GM12878 (cell line): Measurements from ENCODE around the gene TTC33. TPM values are rescaled to one million over a fixed set of nuclear protein-coding genes. Genes with fewer than 3 reads are reported as not detected.

Source experiments
- ATAC-seq: fragments of 200-7000 bp; cut with Tn5 transposase; 3 replicates; pipeline ENCODE4 v1.9.1; 2020; ENCODE audit warnings: mild to moderate bottlenecking, moderate library complexity
- BruUV-seq: library from RNA; stranded (reverse); fragments of 400-500 nt; replicated peaks from 2 replicates; lab custom pipeline; 2021; lab: Mats Ljungman, UMichigan
- CTCF ChIA-PET: fragments of 300-600 bp; sonication (Branson Sonifier 250); formaldehyde crosslinking; extraction: SDS; loops from one replicate; lab custom pipeline; 2021; ENCODE audit warnings: inconsistent platforms; lab: Yijun Ruan, JAX
- POLR2A ChIA-PET: fragments of 350-600 bp; formaldehyde crosslinking; extraction: SDS; loops from one replicate; lab custom pipeline; 2021; ENCODE audit warnings: inconsistent platforms; lab: Charles Lee
- RAD21 ChIA-PET: fragments of 300-600 bp; sonication (Branson Sonifier 250); formaldehyde crosslinking; loops from one replicate; lab custom pipeline; 2023; ENCODE audit warnings: antibody characterized with exemption; ENCODE audit not compliant: unreplicated experiment; lab: Charles Lee
- SMC1A ChIA-PET: fragments of 300-600 bp; sonication (Branson Sonifier 250); formaldehyde crosslinking; loops from one replicate; lab custom pipeline; 2023; ENCODE audit not compliant: unreplicated experiment, uncharacterized antibody; lab: Charles Lee
- DNase-seq: peaks from one replicate; pipeline ENCODE4 v3.0.0-alpha.2; 2011; ENCODE audit warnings: low read depth, low spot score
- FAIRE-seq: peaks from 3 replicates; lab custom pipeline; 2011; peaks lifted over from hg19 to GRCh38; lab: Jason Lieb, UNC
- H2AFZ ChIP-seq: 2 replicates; pipeline ENCODE4 v1.6.0; 2011; ENCODE audit warnings: low read depth, low read length, control low read depth; ENCODE audit not compliant: control insufficient read depth
- H3K27ac ChIP-seq: 2 replicates; pipeline ENCODE4 v1.5.1; 2011; ENCODE audit warnings: control low read depth; ENCODE audit not compliant: control insufficient read depth, insufficient read depth
- H3K27me3 ChIP-seq, 2 experiments: replicated peaks in 1 of 2; 2 replicates each; pipeline versions ENCODE4 v1.6.0 to v1.6.1; 2011; ENCODE audit warnings: low read length in 1 of 2; ENCODE audit not compliant: control insufficient read depth in 2 of 2, insufficient read depth in 2 of 2
- H3K36me3 ChIP-seq, 2 experiments: 2 replicates each; pipeline ENCODE4 v1.5.1; 2011; ENCODE audit warnings: low read length in 1 of 2; ENCODE audit not compliant: control insufficient read depth in 2 of 2, insufficient read depth in 2 of 2
- H3K4me1 ChIP-seq: 2 replicates; pipeline ENCODE4 v1.6.1; 2011; ENCODE audit warnings: mild to moderate bottlenecking, low read length, moderate library complexity, mixed read lengths; ENCODE audit not compliant: control insufficient read depth, insufficient read depth
- H3K4me2 ChIP-seq: 2 replicates; pipeline ENCODE4 v1.6.0; 2011; ENCODE audit warnings: control low read depth; ENCODE audit not compliant: control insufficient read depth, insufficient read depth
- H3K4me3 ChIP-seq: fragments of 200-600 bp; sonication (generic); 2 replicates; pipeline ENCODE4 v1.5.1; 2016
- H3K79me2 ChIP-seq: 2 replicates; pipeline ENCODE4 v1.6.0; 2011; ENCODE audit warnings: low read length; ENCODE audit not compliant: control insufficient read depth, insufficient read depth
- H3K9ac ChIP-seq: 2 replicates; pipeline ENCODE4 v1.8.0; 2011; ENCODE audit warnings: low read length, control low read depth, mixed read lengths; ENCODE audit not compliant: control insufficient read depth, insufficient read depth
- H3K9me3 ChIP-seq: replicated peaks from 3 replicates; pipeline ENCODE4 v1.5.1; 2011; ENCODE audit warnings: mild to moderate bottlenecking, low read length; ENCODE audit not compliant: control insufficient read depth, insufficient read depth
- H4K20me1 ChIP-seq: 2 replicates; pipeline ENCODE4 v1.6.0; 2011; ENCODE audit not compliant: control insufficient read depth, insufficient read depth
- BACH1 ChIP-seq: fragments of 450-650 bp; IDR thresholded peaks from 2 replicates; pipeline ENCODE4 v1.6.1; 2017; ENCODE audit warnings: mild to moderate bottlenecking, borderline replicate concordance
- CREB1 ChIP-seq: IDR thresholded peaks from 2 replicates; pipeline ENCODE4 v1.6.1; 2012; ENCODE audit warnings: low read depth, mild to moderate bottlenecking, inconsistent platforms
- DPF2 ChIP-seq: fragments of 450-650 bp; IDR thresholded peaks from 2 replicates; pipeline ENCODE4 v1.6.1; 2017; ENCODE audit warnings: mild to moderate bottlenecking
- E2F8 ChIP-seq: fragments of 450-650 bp; IDR thresholded peaks from 2 replicates; pipeline ENCODE4 v1.6.1; 2018; ENCODE audit warnings: mild to moderate bottlenecking, low read depth, moderate library complexity; ENCODE audit not compliant: partially characterized antibody
- JUND ChIP-seq: IDR thresholded peaks from 2 replicates; pipeline ENCODE4 v1.6.1; 2012; ENCODE audit warnings: low read depth, mild to moderate bottlenecking, low read length, improper control_type of control experiment, moderate library complexity
- MEF2B ChIP-seq: fragments of 450-650 bp; IDR thresholded peaks from 2 replicates; pipeline ENCODE4 v1.6.1; 2018; ENCODE audit warnings: mild to moderate bottlenecking, moderate library complexity; ENCODE audit not compliant: partially characterized antibody, poor library complexity, severe bottlenecking
- NR2C2 ChIP-seq: IDR thresholded peaks from 2 replicates; pipeline ENCODE4 v1.6.1; 2011; ENCODE audit warnings: borderline replicate concordance, low read depth; ENCODE audit not compliant: control insufficient read depth, insufficient read length
- PML ChIP-seq: IDR thresholded peaks from 2 replicates; pipeline ENCODE4 v1.6.1; 2012; ENCODE audit warnings: low read length, inconsistent platforms
- POLR2A ChIP-seq: IDR thresholded peaks from 2 replicates; pipeline ENCODE4 v1.6.1; 2011; ENCODE audit warnings: low read depth, mild to moderate bottlenecking, low read length
- RAD21 ChIP-seq: IDR thresholded peaks from 2 replicates; pipeline ENCODE4 v1.6.1; 2011; ENCODE audit warnings: mild to moderate bottlenecking, low read depth, low read length, moderate library complexity; ENCODE audit not compliant: insufficient read depth
- SIX5 ChIP-seq: IDR thresholded peaks from 2 replicates; pipeline ENCODE4 v1.6.1; 2011; ENCODE audit warnings: mild to moderate bottlenecking, low read depth, low read length, moderate library complexity; ENCODE audit not compliant: severe bottlenecking
- SP1 ChIP-seq: IDR thresholded peaks from one replicate; pipeline ENCODE4 v1.6.1; 2011; ENCODE audit warnings: low read depth, low read length
- SPI1 ChIP-seq: IDR thresholded peaks from 2 replicates; pipeline ENCODE4 v1.6.1; 2011; ENCODE audit warnings: low read depth, mild to moderate bottlenecking, low read length, moderate library complexity, borderline replicate concordance; ENCODE audit not compliant: insufficient read depth
- SUPT20H ChIP-seq: IDR thresholded peaks from 2 replicates; pipeline ENCODE4 v1.6.1; 2011; ENCODE audit warnings: low read depth, mild to moderate bottlenecking, low read length, moderate library complexity, borderline replicate concordance; ENCODE audit not compliant: control insufficient read depth
- TCF3 ChIP-seq: IDR thresholded peaks from 2 replicates; pipeline ENCODE4 v1.6.1; 2012; ENCODE audit warnings: low read depth, mild to moderate bottlenecking, low read length, borderline replicate concordance; ENCODE audit not compliant: insufficient read depth
- USF1 ChIP-seq: IDR thresholded peaks from 2 replicates; pipeline ENCODE4 v1.6.1; 2011; ENCODE audit warnings: borderline replicate concordance, low read depth, mild to moderate bottlenecking, moderate library complexity, mixed read lengths, low read length; ENCODE audit not compliant: insufficient read depth; ENCODE audit errors: extremely low read length
- ZNF217 ChIP-seq: fragments of 450-650 bp; IDR thresholded peaks from 2 replicates; pipeline ENCODE4 v1.6.1; 2017; ENCODE audit warnings: antibody characterized with exemption, mild to moderate bottlenecking
- WGBS: methylation state at CpG from one replicate; pipeline ENCODE4 v1.1.6; 2016; ENCODE audit warnings: low lambda C conversion rate; ENCODE audit not compliant: insufficient replicate concordance, insufficient coverage; ENCODE audit errors: missing lambda C conversion rate; 5-methylcytosine and 5-hydroxymethylcytosine counted together
- in situ Hi-C: fragments of 300-500 bp; cut with MboI; formaldehyde crosslinking; loops from 9 replicates; pipeline ENCODE4 v1.14.3; 2018; ENCODE audit warnings: mixed read lengths
- intact Hi-C: fragments of 100-400 bp; cut with micrococcal nuclease; formaldehyde crosslinking; loops from one replicate; pipeline ENCODE4 v1.14.2; 2022; ENCODE audit not compliant: unreplicated experiment
- polyA plus RNA-seq, 11 experiments: library from polyadenylated mRNA; depleted of rRNA in 4 of 11; unstranded in 6 of 11; stranded (reverse) in 5 of 11; fragments of >200 nt; fragmentation: Nextera tagmentation in 4 of 11; fragmentation: Illumina TruSeq in 1 of 11; extraction: Ambion mirVana in 4 of 11; extraction: Trizol in 1 of 11; gene quantifications; 1 replicate in 1 of 11; 2 replicates in 10 of 11; pipeline versions ENCODE4 v1.2.1 to v1.2.3, GENCODE V29; 2011 to 2016; ENCODE audit warnings: inconsistent platforms in 2 of 11, missing spikeins in 2 of 11, low read depth in 1 of 11
- total RNA-seq, 4 experiments: library from RNA; depleted of rRNA in 3 of 4; stranded (reverse); fragments of >200 nt in 3 of 4; fragmentation: Illumina TruSeq in 1 of 4; extraction: Trizol in 1 of 4; gene quantifications; 2 replicates each; pipeline versions ENCODE4 v1.2.1 to v1.2.3, GENCODE V29; 2013 to 2021
- TF ChIP-seq, protein P1 (sequence below): IDR thresholded peaks from 2 replicates; pipeline ENCODE4 v1.6.1; 2011; ENCODE audit warnings: borderline replicate concordance, low read depth, mild to moderate bottlenecking, moderate library complexity, low read length; ENCODE audit not compliant: insufficient read depth, poor library complexity, severe bottlenecking

The TTC33 gene
- total and polyA plus RNA-seq, 10 of the 15 experiments (the other 5 are each of a cell fraction or from before 2014, with no cell fraction given): 7.9 to 22.3 (median 14.6) TPM

DNA sequence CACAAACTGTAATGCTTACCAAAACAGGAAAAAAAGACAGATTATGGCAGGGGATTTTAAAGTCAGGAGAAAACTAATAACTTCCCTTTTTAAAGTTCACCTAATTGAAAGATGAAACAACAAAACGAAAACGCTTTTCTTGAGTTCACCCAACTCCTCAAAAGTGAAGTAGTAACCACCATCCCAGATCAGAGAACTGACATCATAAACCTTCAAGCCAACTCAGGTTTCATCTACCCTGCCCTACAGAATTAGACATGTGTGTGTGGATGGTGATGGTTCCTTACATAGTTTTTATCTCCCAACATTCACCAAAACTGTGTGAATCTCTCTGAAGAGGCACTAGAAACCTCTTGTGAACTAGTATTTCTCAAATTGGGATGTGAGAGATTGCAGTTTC, 271.3 kb downstream of the TTC33 start:
- Histone ChIP-seq H3K27ac (peak overlapping the region; percentile 67), H4K20me1 (no peaks in the 10 kb centered on the region), H3K4me3 (0 out of 2 replicates have a peak overlapping the region, but pooled peaks have one; percentile 18), H3K79me2 (no peaks in the 10 kb centered on the region), H3K27me3 (no peaks in the 10 kb centered on the region), H3K4me1 (peaks cover 38% of the 10 kb centered on the region), H2AFZ (no peak overlapping the region), H3K36me3 (no peaks in the 10 kb centered on the region), H3K9ac (no peak overlapping the region), H3K4me2 (peak overlapping the region; percentile 91), H3K9me3 (no peaks in the 10 kb centered on the region)
- ChIA-PET POLR2A (interaction anchor here (1.1 kb wide), 1 partner anchor 108 kb away, joined by 3 read pairs; no protein-coding TSS in a partner anchor), SMC1A (interaction anchor here (0.6 to 5.0 kb wide), 10 partner anchors 8 to 193 kb away, joined by 3 to 32 read pairs (median 4); no protein-coding TSS in a partner anchor), CTCF (no interaction called here), RAD21 (interaction anchor here (1.3 to 1.9 kb wide), 2 partner anchors 42 to 47 kb away, joined by 7 read pairs; no protein-coding TSS in a partner anchor)
- intact Hi-C loops: loop anchor here (10.0 kb wide), 1 partner anchor 350 kb away; the partner anchor contains the start of gene RPL37
- no TSS peak for BruUV-seq
- in situ Hi-C loops: loop anchor here (5.0 to 10.0 kb wide), 2 partner anchors 102 to 350 kb away; partner anchors contain the start of gene RPL37
- 0% methylated on average over 2 of the region's 2 CpGs for WGBS
- peak; percentile 89 for FAIRE-seq
- peak; percentile 77 for ATAC-seq
- peak; percentile 60 for DNase-seq
- TF ChIP-seq BACH1 (no peak), PML (no peak), TCF3 (no peak), ZNF217 (no peak), RAD21 (no peak), NR2C2 (no peak), SIX5 (no peak), USF1 (no peak), DPF2 (0 out of 2 replicates have a peak, but pooled peaks have one; percentile 10), SUPT20H (no peak), POLR2A (no peak), SPI1 (no peak), CREB1 (peak; percentile 84), JUND (no peak), MEF2B (no peak), SP1 (no peak), E2F8 (no peak)
- TF ChIP-seq, protein P1, sequence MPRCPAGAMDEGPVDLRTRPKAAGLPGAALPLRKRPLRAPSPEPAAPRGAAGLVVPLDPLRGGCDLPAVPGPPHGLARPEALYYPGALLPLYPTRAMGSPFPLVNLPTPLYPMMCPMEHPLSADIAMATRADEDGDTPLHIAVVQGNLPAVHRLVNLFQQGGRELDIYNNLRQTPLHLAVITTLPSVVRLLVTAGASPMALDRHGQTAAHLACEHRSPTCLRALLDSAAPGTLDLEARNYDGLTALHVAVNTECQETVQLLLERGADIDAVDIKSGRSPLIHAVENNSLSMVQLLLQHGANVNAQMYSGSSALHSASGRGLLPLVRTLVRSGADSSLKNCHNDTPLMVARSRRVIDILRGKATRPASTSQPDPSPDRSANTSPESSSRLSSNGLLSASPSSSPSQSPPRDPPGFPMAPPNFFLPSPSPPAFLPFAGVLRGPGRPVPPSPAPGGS: no peak
